OCI-LY3 (cell line): ENCODE measurements around the gene MIR17HG.

Experiments used
- H2AFZ ChIP-seq: fragments of 200-600, 300-600 bp; shearing (Covaris generic); 2 replicates; pipeline ENCODE4 v1.6.0; 2014; ENCODE audit warnings: antibody characterized with exemption, low read depth, low read length
- H3K27ac ChIP-seq: fragments of 200-600, 300-600 bp; sonication (generic); 2 replicates; pipeline ENCODE4 v1.5.1; 2014; ENCODE audit warnings: mild to moderate bottlenecking, low read length, moderate library complexity, mixed read lengths
- H3K27me3 ChIP-seq: fragments of 200-600, 300-600 bp; sonication (generic); 2 replicates; pipeline ENCODE4 v1.6.1; 2014; ENCODE audit warnings: low read depth, low read length, mixed read lengths
- H3K36me3 ChIP-seq: fragments of 200-600, 300-600 bp; sonication (generic); replicated peaks from 2 replicates; pipeline ENCODE3; 2014; ENCODE audit warnings: low read depth, low read length, mixed read lengths
- H3K4me1 ChIP-seq: fragments of 300-600, 200-600 bp; sonication (generic); 2 replicates; pipeline ENCODE4 v1.6.1; 2014; ENCODE audit warnings: low read length, mixed read lengths
- H3K4me2 ChIP-seq: fragments of 200-600, 300-600 bp; sonication (generic); 2 replicates; pipeline ENCODE4 v1.6.1; 2014; ENCODE audit warnings: low read length, mixed read lengths
- H3K4me3 ChIP-seq: fragments of 300-600, 200-600 bp; sonication (generic); 2 replicates; pipeline ENCODE4 v1.5.1; 2014; ENCODE audit warnings: antibody characterized with exemption, mild to moderate bottlenecking, low read length, moderate library complexity
- H3K79me2 ChIP-seq: fragments of 300-600, 200-600 bp; shearing (Covaris generic); 2 replicates; pipeline ENCODE4 v1.6.1; 2014; ENCODE audit warnings: mild to moderate bottlenecking, low read length, mixed read lengths
- H3K9ac ChIP-seq: fragments of 300-600, 200-600 bp; shearing (Covaris generic); 2 replicates; pipeline ENCODE4 v1.6.0; 2014; ENCODE audit warnings: mild to moderate bottlenecking, low read length, moderate library complexity
- H3K9me3 ChIP-seq: fragments of 200-600, 300-600 bp; shearing (Covaris generic); 2 replicates; pipeline ENCODE4 v1.6.1; 2014; ENCODE audit warnings: low read length, mixed read lengths; ENCODE audit not compliant: insufficient read depth
- H4K20me1 ChIP-seq: fragments of 200-600, 300-600 bp; sonication (generic); 2 replicates; pipeline ENCODE4 v1.6.1; 2016; ENCODE audit warnings: low read length, mixed read lengths; ENCODE audit not compliant: insufficient read depth
- CTCF ChIP-seq: fragments of 200-600, 300-600 bp; sonication (generic); IDR thresholded peaks from 2 replicates; pipeline ENCODE4 v1.5.1; 2014; ENCODE audit warnings: antibody characterized with exemption, low read length, low read depth
- EZH2phosphoT487 ChIP-seq: fragments of 200-600 bp; shearing (Covaris generic); IDR thresholded peaks from 2 replicates; pipeline ENCODE4 v1.6.1; 2018; ENCODE audit warnings: antibody characterized with exemption, mixed run types, low read depth

The MIR17HG gene

GRCh38 chr13:91326146-91326545 is 21.3 kb upstream of the MIR17HG start:
- Histone ChIP-seq H2AFZ (no peak overlapping the region), H3K9ac (no peak overlapping the region), H3K4me1 (peaks cover 19% of the 10 kb centered on the region), H4K20me1 (no peaks in the 10 kb centered on the region), H3K27ac (no peak overlapping the region), H3K27me3 (no peaks in the 10 kb centered on the region), H3K79me2 (no peaks in the 10 kb centered on the region), H3K9me3 (no peaks in the 10 kb centered on the region), H3K36me3 (no peaks in the 10 kb centered on the region), H3K4me3 (no peak overlapping the region), H3K4me2 (no peak overlapping the region)
- TF ChIP-seq CTCF = no peak
- TF ChIP-seq EZH2phosphoT487 = no peak

GRCh38 chr13:91328726-91329125 is 18.8 kb upstream of the MIR17HG start:
- Histone ChIP-seq H4K20me1 (no peaks in the 10 kb centered on the region), H3K9me3 (no peaks in the 10 kb centered on the region)

GRCh38 chr13:91329733-91330132 is 17.8 kb upstream of the MIR17HG start:
- Histone ChIP-seq H2AFZ (no peak overlapping the region), H3K9ac (no peak overlapping the region), H3K27me3 (no peaks in the 10 kb centered on the region), H3K79me2 (no peaks in the 10 kb centered on the region), H3K4me2 (peak overlapping the region; percentile 25), H4K20me1 (no peaks in the 10 kb centered on the region), H3K4me3 (no peak overlapping the region), H3K9me3 (no peaks in the 10 kb centered on the region), H3K27ac (0 out of 2 replicates have a peak overlapping the region, but pooled peaks have one; percentile 6), H3K4me1 (peaks cover 26% of the 10 kb centered on the region), H3K36me3 (no peaks in the 10 kb centered on the region)
- TF ChIP-seq CTCF (no peak), EZH2phosphoT487 (no peak)

More at GRCh38 chr13:91328726-91329125, 18.8 kb upstream of the MIR17HG start:
- no peaks in the 10 kb centered on the region for H3K36me3 ChIP-seq
- H3K79me2 ChIP-seq = no peaks in the 10 kb centered on the region
- no peak overlapping the region for H3K27ac ChIP-seq
- H3K4me1 ChIP-seq = peaks cover 26% of the 10 kb centered on the region
- no peak overlapping the region for H3K4me3 ChIP-seq
- no peak overlapping the region for H3K4me2 ChIP-seq
- no peak overlapping the region for H3K9ac ChIP-seq
- TF ChIP-seq EZH2phosphoT487 (no peak), CTCF (no peak)
- H3K27me3 ChIP-seq = no peaks in the 10 kb centered on the region
- H2AFZ ChIP-seq = no peak overlapping the region

GRCh38 chr13:91331047-91331915 is 16.2 kb upstream of the MIR17HG start:
- H2AFZ ChIP-seq = peak overlapping the region; percentile 54
- H3K4me2 ChIP-seq = peak overlapping the region; percentile 42
- no peaks in the 10 kb centered on the region for H3K27me3 ChIP-seq
- no peaks in the 10 kb centered on the region for H4K20me1 ChIP-seq
- no peaks in the 10 kb centered on the region for H3K9me3 ChIP-seq
- no peaks in the 10 kb centered on the region for H3K36me3 ChIP-seq
- H3K27ac ChIP-seq = no peak overlapping the region
- peak overlapping the region; percentile 4; the same call in 1 of the 2 replicates for H3K4me3 ChIP-seq
- H3K79me2 ChIP-seq = no peaks in the 10 kb centered on the region
- TF ChIP-seq EZH2phosphoT487 (no peak), CTCF (no peak)
- H3K4me1 ChIP-seq = peaks cover 26% of the 10 kb centered on the region
- H3K9ac ChIP-seq = no peak overlapping the region
